Smooth muscle cell (in vitro differentiated cells): ENCODE data around the gene MAPK4. TPM values are rescaled to one million over a fixed set of nuclear protein-coding genes. Genes with fewer than 3 reads are reported as not detected.

Experiments used
- DNase-seq: peaks from one replicate; lab custom pipeline; 2025; ENCODE audit not compliant: unreplicated experiment; lab: John Stamatoyannopoulos, UW
- H2AFZ ChIP-seq: fragments of 200-600 bp; sonication (generic); 2 replicates; pipeline ENCODE4 v1.6.0; 2016; ENCODE audit warnings: antibody characterized with exemption, low read depth, mild to moderate bottlenecking
- H3F3A ChIP-seq: fragments of 200-600 bp; sonication (generic); 2 replicates; pipeline ENCODE4 v1.6.0; 2017; ENCODE audit warnings: antibody characterized with exemption, low read depth
- H3K27ac ChIP-seq: fragments of 200-600 bp; sonication (generic); 2 replicates; pipeline ENCODE4 v1.5.1; 2016; ENCODE audit warnings: low read depth, mild to moderate bottlenecking
- H3K27me3 ChIP-seq: fragments of 200-600 bp; sonication (generic); 2 replicates; pipeline ENCODE4 v1.6.1; 2016; ENCODE audit warnings: low read depth, mild to moderate bottlenecking
- H3K36me3 ChIP-seq: fragments of 200-600 bp; sonication (generic); 2 replicates; pipeline ENCODE4 v1.5.1; 2016; ENCODE audit warnings: low read depth
- H3K4me1 ChIP-seq: fragments of 200-600 bp; sonication (generic); 2 replicates; pipeline ENCODE4 v1.5.1; 2016; ENCODE audit warnings: low read depth
- H3K4me2 ChIP-seq: fragments of 200-600 bp; sonication (generic); 2 replicates; pipeline ENCODE4 v1.6.0; 2016; ENCODE audit warnings: mild to moderate bottlenecking
- H3K4me3 ChIP-seq: fragments of 200-600 bp; sonication (generic); 2 replicates; pipeline ENCODE4 v1.5.1; 2016; ENCODE audit warnings: mild to moderate bottlenecking
- H3K79me2 ChIP-seq: fragments of 200-600 bp; sonication (generic); 2 replicates; pipeline ENCODE4 v1.6.0; 2016; ENCODE audit warnings: low read depth, mild to moderate bottlenecking
- H3K9ac ChIP-seq: fragments of 200-600 bp; sonication (generic); 2 replicates; pipeline ENCODE4 v1.6.0; 2016; ENCODE audit warnings: low read depth
- H3K9me3 ChIP-seq: fragments of 200-600 bp; sonication (generic); replicated peaks from 2 replicates; pipeline ENCODE4 v1.5.1; 2016; ENCODE audit warnings: low read depth
- H4K20me1 ChIP-seq: fragments of 200-600 bp; sonication (generic); 2 replicates; pipeline ENCODE4 v1.6.0; 2016; ENCODE audit warnings: low read depth
- WGBS: methylation state at CpG from one replicate; pipeline ENCODE4 v1.1.7; 2016; ENCODE audit warnings: low lambda C conversion rate; 5-methylcytosine and 5-hydroxymethylcytosine counted together
- polyA plus RNA-seq: library from polyadenylated mRNA; unstranded; fragments of >200 nt; fragmentation: Nextera tagmentation; extraction: Ambion mirVana; gene quantifications from 2 replicates; pipeline ENCODE4 v1.2.1, GENCODE V29; 2016
- total RNA-seq: library from RNA; depleted of rRNA; stranded (reverse); fragments of >200 nt; gene quantifications from 2 replicates; pipeline ENCODE4 v1.2.3, GENCODE V29; 2014
- TF ChIP-seq, protein P1 (sequence below): fragments of 200-600 bp; sonication (generic); IDR thresholded peaks from 2 replicates; pipeline ENCODE4 v1.5.1; 2017; ENCODE audit warnings: borderline replicate concordance, mild to moderate bottlenecking, antibody characterized with exemption; ENCODE audit not compliant: insufficient read depth, poor library complexity, severe bottlenecking

The MAPK4 gene
- total and polyA plus RNA-seq, 2 experiments from 2014 or later, result 0.09 TPM; not detected in 1

DNA sequence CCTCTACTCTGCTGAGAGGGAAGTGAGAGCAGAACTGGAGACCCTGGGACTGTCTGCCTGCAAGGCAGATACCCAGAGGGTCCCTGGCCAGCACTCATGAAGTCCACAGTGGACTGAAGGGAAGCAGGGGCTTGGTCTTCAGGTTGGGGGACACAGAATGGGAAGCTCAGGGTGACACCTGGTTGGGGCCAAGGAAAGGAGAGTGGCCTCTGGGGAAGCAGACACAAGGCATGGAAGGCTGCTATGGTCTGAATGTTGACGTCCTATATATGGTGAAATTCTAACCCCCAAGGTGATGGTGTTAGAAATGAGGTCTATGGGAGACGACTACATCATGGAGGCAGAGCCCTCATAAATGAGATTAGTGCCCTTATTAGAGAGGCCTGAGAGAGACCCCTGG lies 190.7 kb downstream of the MAPK4 start:
- no peaks in the 10 kb centered on the region for H4K20me1 ChIP-seq
- no peak overlapping the region for H3K27ac ChIP-seq
- no peak for DNase-seq
- H3K4me3 ChIP-seq, result no peak overlapping the region
- no peak overlapping the region for H2AFZ ChIP-seq
- H3F3A ChIP-seq, result peaks cover 3% of the 10 kb centered on the region
- no peaks in the 10 kb centered on the region for H3K9me3 ChIP-seq
- H3K36me3 ChIP-seq, result no peaks in the 10 kb centered on the region
- no peaks in the 10 kb centered on the region for H3K27me3 ChIP-seq
- H3K4me1 ChIP-seq, result peaks cover 22% of the 10 kb centered on the region
- H3K79me2 ChIP-seq, result no peaks in the 10 kb centered on the region
- 84% methylated on average over 2 of the region's 2 CpGs for WGBS
- H3K9ac ChIP-seq, result no peak overlapping the region
- TF ChIP-seq, protein P1, sequence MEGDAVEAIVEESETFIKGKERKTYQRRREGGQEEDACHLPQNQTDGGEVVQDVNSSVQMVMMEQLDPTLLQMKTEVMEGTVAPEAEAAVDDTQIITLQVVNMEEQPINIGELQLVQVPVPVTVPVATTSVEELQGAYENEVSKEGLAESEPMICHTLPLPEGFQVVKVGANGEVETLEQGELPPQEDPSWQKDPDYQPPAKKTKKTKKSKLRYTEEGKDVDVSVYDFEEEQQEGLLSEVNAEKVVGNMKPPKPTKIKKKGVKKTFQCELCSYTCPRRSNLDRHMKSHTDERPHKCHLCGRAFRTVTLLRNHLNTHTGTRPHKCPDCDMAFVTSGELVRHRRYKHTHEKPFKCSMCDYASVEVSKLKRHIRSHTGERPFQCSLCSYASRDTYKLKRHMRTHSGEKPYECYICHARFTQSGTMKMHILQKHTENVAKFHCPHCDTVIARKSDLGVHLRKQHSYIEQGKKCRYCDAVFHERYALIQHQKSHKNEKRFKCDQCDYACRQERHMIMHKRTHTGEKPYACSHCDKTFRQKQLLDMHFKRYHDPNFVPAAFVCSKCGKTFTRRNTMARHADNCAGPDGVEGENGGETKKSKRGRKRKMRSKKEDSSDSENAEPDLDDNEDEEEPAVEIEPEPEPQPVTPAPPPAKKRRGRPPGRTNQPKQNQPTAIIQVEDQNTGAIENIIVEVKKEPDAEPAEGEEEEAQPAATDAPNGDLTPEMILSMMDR, result no peak
- no peak overlapping the region for H3K4me2 ChIP-seq

GRCh38 chr18:50751490-50751889 lies 191.6 kb downstream of the MAPK4 start:
- Histone ChIP-seq H3F3A (peaks cover 3% of the 10 kb centered on the region), H3K4me3 (no peak overlapping the region), H3K79me2 (no peaks in the 10 kb centered on the region), H3K4me2 (no peak overlapping the region), H3K36me3 (no peaks in the 10 kb centered on the region), H3K9ac (no peak overlapping the region), H3K27ac (no peak overlapping the region), H3K27me3 (no peaks in the 10 kb centered on the region), H3K9me3 (no peaks in the 10 kb centered on the region), H2AFZ (no peak overlapping the region), H4K20me1 (no peaks in the 10 kb centered on the region), H3K4me1 (peaks cover 22% of the 10 kb centered on the region)
- DNase-seq, result no peak
- TF ChIP-seq, protein P1, result no peak
- WGBS, result 67% methylated on average over 5 of the region's 5 CpGs

- no peaks in the 10 kb centered on the region for H3K9me3 ChIP-seq
- no peak overlapping the region for H2AFZ ChIP-seq
- WGBS, result 95% methylated on average over 1 of the region's 1 CpG
- peaks cover 22% of the 10 kb centered on the region for H3K4me1 ChIP-seq
- H3K4me3 ChIP-seq, result no peak overlapping the region
- no peak overlapping the region for H3K4me2 ChIP-seq
- H3K27ac ChIP-seq, result no peak overlapping the region
- H3K79me2 ChIP-seq, result no peaks in the 10 kb centered on the region
- no peak for DNase-seq
- H3F3A ChIP-seq, result peaks cover 3% of the 10 kb centered on the region
- no peaks in the 10 kb centered on the region for H3K27me3 ChIP-seq
- H3K36me3 ChIP-seq, result no peaks in the 10 kb centered on the region
- H4K20me1 ChIP-seq, result no peaks in the 10 kb centered on the region
- TF ChIP-seq, protein P1, result no peak
- no peak overlapping the region for H3K9ac ChIP-seq
Observed at GRCh38 chr18:50751947-50752346, 192.1 kb downstream of the MAPK4 start.

DNA sequence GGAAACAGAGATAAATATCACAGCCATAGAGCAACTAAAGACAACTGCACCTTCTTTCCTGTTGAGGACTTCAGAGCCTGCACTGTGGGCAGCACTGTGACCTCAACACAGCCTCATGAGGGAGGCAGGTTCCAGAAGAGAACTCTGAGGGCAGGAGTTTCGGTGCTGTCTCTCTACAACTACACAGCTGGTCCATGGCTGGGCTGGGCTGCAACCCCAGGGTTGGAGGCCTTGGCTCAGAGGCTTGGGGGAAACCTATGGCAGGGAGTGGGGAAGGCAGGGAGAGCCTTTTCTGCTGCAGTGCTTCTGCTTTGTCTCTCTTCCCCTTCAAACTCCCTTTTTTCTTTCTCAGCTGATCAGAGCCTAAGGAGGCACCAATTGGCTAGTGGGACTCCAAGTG lies 193.4 kb downstream of the MAPK4 start:
- no peak overlapping the region for H2AFZ ChIP-seq
- no peak overlapping the region for H3K9ac ChIP-seq
- no peak overlapping the region for H3K27ac ChIP-seq
- 100% methylated on average over 1 of the region's 1 CpG for WGBS
- H3F3A ChIP-seq, result no peaks in the 10 kb centered on the region
- no peaks in the 10 kb centered on the region for H3K9me3 ChIP-seq
- TF ChIP-seq, protein P1, result no peak
- no peaks in the 10 kb centered on the region for H3K27me3 ChIP-seq
- no peaks in the 10 kb centered on the region for H3K79me2 ChIP-seq
- no peak overlapping the region for H3K4me3 ChIP-seq
- H3K4me1 ChIP-seq, result peaks cover 15% of the 10 kb centered on the region
- no peak overlapping the region for H3K4me2 ChIP-seq
- H4K20me1 ChIP-seq, result no peaks in the 10 kb centered on the region
- no peaks in the 10 kb centered on the region for H3K36me3 ChIP-seq
- DNase-seq, result no peak
